Activated CD4-positive, alpha-beta T cell treated with anti-CD3 and anti-CD28 coated beads, Interleukin-2, amount 10 ng/mL, durations not matched to agents 7 days and 5 days (primary cell): Measurements from ENCODE around the gene RIOX2. TPM values are rescaled to one million over a fixed set of nuclear protein-coding genes. Genes with fewer than 3 reads are reported as not detected.

Experiments used
- CTCF ChIA-PET: fragments of 350-600 bp; sonication (Branson Sonifier 250); formaldehyde crosslinking; loops from one replicate; lab custom pipeline; 2021; ENCODE audit warnings: antibody characterized with exemption; lab: Charles Lee
- POLR2A ChIA-PET: fragments of 350-600 bp; sonication (Branson Sonifier 250); formaldehyde crosslinking; loops from one replicate; lab custom pipeline; 2021; ENCODE audit warnings: antibody characterized with exemption; lab: Charles Lee
- DNase-seq: peaks from one replicate; pipeline ENCODE4 v3.0.0-alpha.2; 2020
- H3K27ac Mint-ChIP-seq: one replicate; pipeline ENCODE4 v1.8.0; 2021; ENCODE audit warnings: mild to moderate bottlenecking, moderate library complexity, mixed read lengths
- H3K27me3 Mint-ChIP-seq: one replicate; pipeline ENCODE4 v1.8.0; 2021; ENCODE audit warnings: mixed read lengths
- H3K36me3 Mint-ChIP-seq: one replicate; pipeline ENCODE4 v1.8.0; 2021; ENCODE audit warnings: low read depth, mixed read lengths
- H3K4me1 Mint-ChIP-seq: one replicate; pipeline ENCODE4 v1.8.0; 2021; ENCODE audit warnings: mixed read lengths
- H3K4me3 Mint-ChIP-seq: one replicate; pipeline ENCODE4 v1.8.0; 2021; ENCODE audit warnings: mild to moderate bottlenecking, moderate library complexity, mixed read lengths
- H3K9me3 Mint-ChIP-seq: one replicate; pipeline ENCODE4 v1.8.0; 2021; ENCODE audit warnings: mixed read lengths
- total RNA-seq, 2 experiments: library from RNA; stranded (reverse); gene quantifications; one replicate each; pipeline ENCODE4 v1.2.3, GENCODE V29; 2021

RIOX2 gene
- total RNA-seq, 2 experiments from 2014 or later, result 38.4 to 42.0 TPM

- POLR2A ChIA-PET, result no interaction called here
- Mint-ChIP-seq H3K36me3 (peaks cover 11% of the 10 kb centered on the region), H3K27me3 (no peaks in the 10 kb centered on the region), H3K4me1 (peaks cover 3% of the 10 kb centered on the region), H3K27ac (no peak overlapping the region), H3K9me3 (no peaks in the 10 kb centered on the region), H3K4me3 (no peak overlapping the region)
- CTCF ChIA-PET, result interaction anchor here (1.0 kb wide), 1 partner anchor 126 kb away, joined by 3 read pairs; no protein-coding TSS in a partner anchor
- DNase-seq, result no peak
These were observed 76.1 kb downstream of the RIOX2 start for GRCh38 chr3:97896129-97896528.

GRCh38 chr3:97895216-97895615 lies 77.0 kb downstream of the RIOX2 start:
- ChIA-PET CTCF (interaction anchor here (1.0 kb wide), 1 partner anchor 127 kb away, joined by 3 read pairs; no protein-coding TSS in a partner anchor), POLR2A (no interaction called here)
- H3K4me1 Mint-ChIP-seq, result no peaks in the 10 kb centered on the region
- H3K36me3 Mint-ChIP-seq, result peaks cover 11% of the 10 kb centered on the region
- H3K27me3 Mint-ChIP-seq, result no peaks in the 10 kb centered on the region
- no peak for DNase-seq
- no peak overlapping the region for H3K27ac Mint-ChIP-seq
- no peak overlapping the region for H3K4me3 Mint-ChIP-seq
- H3K9me3 Mint-ChIP-seq, result no peaks in the 10 kb centered on the region

- ChIA-PET POLR2A (no interaction called here), CTCF (no interaction called here)
- peaks cover 12% of the 10 kb centered on the region for H3K36me3 Mint-ChIP-seq
- no peaks in the 10 kb centered on the region for H3K9me3 Mint-ChIP-seq
- H3K27ac Mint-ChIP-seq, result no peak overlapping the region
- no peak for DNase-seq
- no peaks in the 10 kb centered on the region for H3K27me3 Mint-ChIP-seq
- no peaks in the 10 kb centered on the region for H3K4me1 Mint-ChIP-seq
- H3K4me3 Mint-ChIP-seq, result no peak overlapping the region
These were observed 79.4 kb downstream of the RIOX2 start for GRCh38 chr3:97892852-97893251.

Other genes starting within 250 kb of the RIOX2 start
- gene ARL6, start 207.7 kb downstream of the RIOX2 start, total RNA-seq, result 1 to 10 TPM; 3.7 to 4.1 TPM
- gene CRYBG3, start 150.4 kb downstream of the RIOX2 start, total RNA-seq, result 1 to 10 TPM; 5.3 to 6.2 TPM
- gene GABRR3, start 62.9 kb upstream of the RIOX2 start, total RNA-seq, result not detected
- gene OR5AC2, start 114.7 kb upstream of the RIOX2 start, total RNA-seq, result not detected
- not detected for gene OR5H1, start 158.3 kb upstream of the RIOX2 start, total RNA-seq
- gene OR5H14, start 175.0 kb upstream of the RIOX2 start, total RNA-seq, result not detected
- gene OR5H15, start 194.3 kb upstream of the RIOX2 start, total RNA-seq, result not detected